HG02970 (cell line): ENCODE results near the gene COX4I1.

Source experiments
- ATAC-seq: cut with Tn5 transposase; IDR thresholded peaks from one replicate; pipeline ENCODE4 v1.9.1; 2021; ENCODE audit warnings: mild to moderate bottlenecking, moderate library complexity, moderate number of reproducible peaks; ENCODE audit not compliant: unreplicated experiment, low FRiP score

The COX4I1 gene

GRCh38 chr16:85799497-85800320 lies at the start of gene COX4I1, which contains the start of gene EMC8:
Gene COX4I1 (plus strand): TSS chr16:85799695. CDS start chr16:85801206, 1,511 bp downstream.
Gene EMC8 (minus strand): TSS chr16:85799544. CDS start chr16:85799295, 249 bp downstream.
- ATAC-seq = peak; percentile 72

DNA sequence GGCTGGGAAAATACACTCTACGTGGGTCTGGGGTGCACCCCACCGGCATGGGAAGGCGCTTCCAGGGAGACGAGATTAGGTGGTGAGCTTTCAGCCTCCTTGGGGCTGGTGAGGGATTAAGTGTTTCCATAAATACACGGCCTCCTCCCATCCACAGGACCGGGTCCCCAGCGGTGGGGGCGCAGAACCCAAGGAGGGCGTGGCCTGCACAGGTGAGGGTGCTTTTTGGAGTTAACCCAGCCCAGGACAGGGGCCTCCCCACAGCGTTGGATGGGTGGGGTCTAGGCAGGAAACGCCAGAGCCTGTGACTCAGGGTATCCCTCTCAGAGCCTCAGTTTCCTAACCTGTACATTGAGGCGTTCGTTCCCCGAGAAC lies 49.7 kb upstream of the COX4I1 start:
- ATAC-seq = no peak

GRCh38 chr16:85750146-85750826 lies 49.2 kb upstream of the COX4I1 start:
- ATAC-seq = no peak

GRCh38 chr16:85750827-85751697 lies 48.4 kb upstream of the COX4I1 start, which contains the start of gene C16orf74:
Gene C16orf74 (minus strand): TSS chr16:85751096. CDS start chr16:85735217, 15,879 bp downstream.
- no peak for ATAC-seq

GRCh38 chr16:85751698-85752501 lies 47.6 kb upstream of the COX4I1 start:
- no peak for ATAC-seq

DNA sequence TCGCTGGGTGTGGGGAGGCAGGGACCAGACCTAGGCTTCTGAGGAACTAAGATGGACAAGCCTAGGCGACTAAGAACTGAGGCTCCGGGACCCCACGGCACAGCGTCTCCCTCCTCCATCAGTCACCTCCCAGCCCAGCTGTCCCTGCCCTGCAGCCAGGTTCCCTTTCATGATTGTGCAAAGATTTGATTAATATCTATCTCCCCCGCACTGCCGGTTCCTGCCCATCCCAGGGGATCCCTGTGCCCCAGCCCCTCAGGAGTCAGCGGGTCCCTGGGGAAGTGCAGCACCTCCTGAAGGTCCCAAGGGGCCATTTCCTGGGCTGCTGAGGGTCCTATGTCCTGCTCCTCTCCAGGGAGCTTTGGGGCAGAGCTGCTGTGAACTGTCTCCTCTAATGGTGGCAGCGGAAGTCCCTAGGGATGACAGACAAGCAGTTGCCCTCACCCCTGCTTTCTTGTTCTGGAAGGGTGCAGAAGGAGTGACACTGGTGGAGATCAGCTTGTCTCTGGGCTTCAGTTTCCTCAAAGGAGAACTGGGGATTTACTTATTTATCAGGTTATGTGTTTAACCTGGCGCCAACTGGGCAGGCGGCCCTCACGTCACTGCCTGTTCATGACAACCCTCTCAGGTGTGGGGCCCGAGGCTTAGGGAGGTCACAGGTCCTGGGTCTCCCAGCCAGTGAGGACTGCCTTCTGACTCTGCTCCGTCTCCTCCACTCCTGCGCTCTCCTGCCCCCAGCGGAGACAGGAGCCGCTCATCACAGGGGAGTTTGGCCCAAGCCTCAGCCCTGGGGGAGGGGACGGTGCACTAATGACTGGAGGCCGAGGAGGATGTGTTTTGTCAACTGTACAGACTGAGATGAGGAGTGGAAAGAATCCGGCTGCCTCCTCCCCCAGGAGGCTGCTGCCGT lies 46.7 kb upstream of the COX4I1 start:
- ATAC-seq = no peak

- no peak for ATAC-seq
Observed at GRCh38 chr16:85753559-85753958, 45.9 kb upstream of the COX4I1 start.

GRCh38 chr16:85753976-85754375 lies 45.5 kb upstream of the COX4I1 start:
- no peak for ATAC-seq

DNA sequence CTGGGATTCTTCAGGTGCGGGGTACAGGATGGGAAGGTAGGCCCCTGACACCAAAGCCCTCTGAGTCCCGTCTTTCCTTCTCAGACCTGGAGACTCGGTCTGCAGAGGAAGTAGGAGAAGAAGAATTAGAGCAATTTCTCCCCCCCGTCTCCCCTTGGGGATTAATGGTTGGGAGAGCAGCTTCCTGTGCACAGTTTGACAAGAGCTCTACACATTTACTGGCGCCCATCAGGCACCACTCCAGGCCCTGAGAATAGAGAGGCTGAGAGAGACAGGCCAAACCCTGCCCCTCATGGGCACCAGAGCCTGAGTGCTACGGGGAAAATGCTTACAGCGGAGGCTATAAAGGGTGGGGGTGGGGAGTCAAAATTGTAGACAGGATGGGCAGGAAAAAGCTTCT lies 45.1 kb upstream of the COX4I1 start:
- no peak for ATAC-seq

DNA sequence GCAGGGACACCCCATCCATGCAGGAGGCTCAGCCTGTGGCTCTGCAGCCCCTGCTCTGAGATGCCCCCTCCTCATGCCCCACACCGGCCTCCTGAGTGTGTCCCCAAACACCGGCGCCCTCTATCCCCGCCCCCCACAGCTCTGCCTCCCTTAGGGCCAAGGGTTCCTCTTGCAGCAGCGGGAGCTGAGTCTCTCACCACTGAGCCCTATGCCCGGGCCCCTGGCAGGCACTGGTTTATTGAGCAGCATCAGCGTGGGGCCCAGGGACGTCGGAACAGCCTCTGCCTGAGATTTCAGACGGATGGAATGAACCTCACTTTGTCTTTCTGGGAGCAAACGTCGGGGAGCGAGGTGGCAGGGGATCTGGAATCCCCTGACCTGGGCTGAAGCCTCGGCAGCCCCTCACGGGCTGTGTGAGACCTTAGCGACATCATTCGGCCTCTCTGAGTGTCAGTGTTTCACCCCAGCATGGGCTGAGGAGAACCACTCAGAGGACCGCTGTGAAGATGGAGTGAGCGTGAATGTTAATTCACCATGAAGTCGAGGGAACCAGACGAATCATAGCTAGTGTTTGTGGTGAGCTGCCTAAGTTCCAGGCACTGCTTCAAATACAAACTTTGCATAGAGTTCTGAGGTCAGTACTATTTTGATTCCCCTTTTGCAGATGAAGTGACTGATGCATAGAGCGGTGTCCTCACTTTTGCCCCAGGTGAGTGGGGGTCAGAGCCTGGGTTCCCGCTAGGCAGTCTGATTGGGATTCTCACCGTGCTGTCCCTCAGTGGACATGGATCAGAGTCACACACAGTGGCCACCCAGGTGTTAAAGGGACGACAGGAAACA lies 43.3 kb upstream of the COX4I1 start:
- peak; percentile 37 for ATAC-seq

DNA sequence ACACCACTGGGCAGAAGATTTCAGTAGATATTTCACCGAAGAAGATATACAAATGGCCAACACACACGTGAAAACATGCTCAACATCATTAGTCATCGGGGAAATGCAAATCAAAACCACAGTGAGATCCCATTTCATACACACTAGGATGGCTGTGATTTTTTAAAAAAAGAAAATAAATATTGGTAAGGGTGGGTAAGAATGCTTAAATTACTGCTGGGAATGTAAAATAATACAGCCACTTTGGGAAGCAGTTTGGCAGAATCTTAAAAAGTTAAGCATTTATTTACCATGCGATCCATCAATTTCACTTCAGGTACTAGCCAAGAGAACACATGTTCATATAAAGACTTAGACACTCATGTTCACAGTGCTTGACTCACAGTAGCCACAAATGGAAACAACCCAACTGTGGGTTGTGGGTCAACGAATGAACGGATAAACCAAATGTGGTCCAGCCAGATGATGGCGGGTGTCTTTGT lies 42.1 kb upstream of the COX4I1 start:
- no peak for ATAC-seq

DNA sequence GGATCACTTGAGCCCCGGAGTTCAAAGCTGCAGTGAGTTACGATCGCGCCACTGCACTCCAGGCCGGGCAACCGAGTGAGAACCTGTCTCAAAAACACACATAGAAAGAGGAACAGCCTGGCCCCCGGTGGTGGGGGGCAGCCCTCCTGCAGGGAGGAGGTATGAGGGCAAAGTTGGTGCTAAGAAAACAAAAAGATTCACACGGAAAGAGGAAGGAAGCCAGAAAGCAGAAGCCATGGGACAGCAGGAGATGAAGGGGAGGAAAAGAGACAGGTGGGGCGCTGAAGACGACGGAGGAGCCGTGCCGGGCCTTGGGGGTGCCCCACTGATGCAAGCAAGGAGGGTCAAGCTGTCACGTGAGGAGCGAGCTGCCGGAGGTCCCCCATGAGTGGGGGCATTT lies 40.4 kb upstream of the COX4I1 start:
- ATAC-seq = no peak

DNA sequence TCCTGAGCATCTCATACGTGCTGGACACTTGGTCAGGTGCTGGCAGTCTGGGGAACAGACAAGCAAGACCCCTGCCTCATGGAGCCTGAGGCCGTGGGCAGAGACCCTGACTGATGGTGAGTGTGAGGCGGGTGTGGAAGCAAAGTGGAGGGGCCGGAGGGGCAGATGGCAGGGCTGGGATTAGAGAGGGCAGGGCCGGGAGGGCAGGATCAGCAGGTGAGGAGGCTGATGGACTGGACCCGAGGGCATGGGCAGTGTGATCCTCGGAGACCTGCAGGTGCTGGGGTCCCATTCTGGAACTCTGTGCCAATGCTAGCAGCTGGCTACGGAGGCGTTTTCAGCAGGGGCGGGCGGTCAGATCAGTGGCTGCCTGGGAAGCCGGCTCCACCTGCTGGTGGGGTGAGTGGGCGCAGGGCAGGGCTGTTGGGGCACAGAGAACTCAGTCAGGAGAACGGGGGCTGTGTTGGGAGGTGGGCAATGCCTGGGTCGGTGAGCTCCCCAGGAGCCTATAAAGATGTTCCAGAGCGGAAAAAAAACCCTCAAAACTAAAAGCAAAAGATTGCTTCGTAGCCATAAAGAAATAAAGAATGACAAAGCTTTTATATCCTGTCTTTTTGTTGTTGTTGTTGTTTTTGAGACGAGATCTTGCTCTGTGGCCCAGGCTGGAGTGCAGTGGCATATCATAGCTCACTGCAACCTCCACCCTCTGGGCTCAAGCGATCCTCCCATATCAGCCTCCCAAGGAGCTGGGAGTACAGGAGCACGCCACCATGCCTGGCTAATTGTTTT lies 39.7 kb upstream of the COX4I1 start:
- ATAC-seq = no peak

DNA sequence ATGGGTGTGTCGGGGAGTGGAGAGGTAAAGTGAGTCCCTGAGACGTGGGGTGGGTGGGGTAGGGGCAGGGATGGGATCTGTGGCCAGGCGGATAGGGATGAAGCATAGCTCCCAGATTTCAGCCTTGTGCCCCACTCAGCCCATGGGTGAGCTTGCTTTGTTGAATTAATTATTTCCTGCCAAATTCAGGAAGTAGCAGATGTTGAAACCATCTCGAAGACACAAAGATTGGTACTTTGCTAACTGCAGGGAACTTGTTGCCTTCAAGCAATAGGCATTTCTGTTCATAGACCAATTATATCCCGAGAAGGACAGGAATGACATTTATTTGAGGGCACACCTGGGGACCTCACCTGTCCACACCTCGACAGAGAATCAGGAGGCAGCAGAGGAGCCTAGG lies 37.6 kb upstream of the COX4I1 start:
- no peak for ATAC-seq

- ATAC-seq = no peak
Observed at GRCh38 chr16:85762970-85763369, 36.5 kb upstream of the COX4I1 start.

DNA sequence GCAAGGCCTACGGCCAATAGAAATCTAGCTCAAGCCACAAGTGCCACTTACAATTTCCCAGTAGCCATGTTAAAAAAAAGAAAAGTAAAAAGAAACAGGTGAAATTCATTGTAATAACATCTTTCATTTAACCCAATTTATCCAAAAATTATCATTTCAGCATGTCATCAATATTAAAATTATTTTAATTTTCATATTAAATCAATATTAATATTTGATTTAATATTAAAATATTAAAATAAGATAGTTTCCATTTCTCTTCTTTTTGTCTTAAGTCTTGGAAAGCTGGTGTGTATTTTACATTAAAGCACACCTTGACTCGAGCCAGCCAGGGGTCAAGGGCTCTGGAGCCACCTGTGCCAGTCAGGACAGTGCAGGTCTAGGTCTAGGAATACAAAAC lies 35.9 kb upstream of the COX4I1 start:
- no peak for ATAC-seq

- no peak for ATAC-seq
Observed at GRCh38 chr16:85765211-85765610, 34.3 kb upstream of the COX4I1 start.
